OCI-LY3 (cell line): ENCODE data around the gene FTO.

Experiments used
- EZH2phosphoT487 ChIP-seq: fragments of 200-600 bp; shearing (Covaris generic); IDR thresholded peaks from 2 replicates; pipeline ENCODE4 v1.6.1; 2018; ENCODE audit warnings: antibody characterized with exemption, mixed run types, low read depth
- TF ChIP-seq, protein P1 (sequence below): fragments of 200-600, 300-600 bp; sonication (generic); IDR thresholded peaks from 2 replicates; pipeline ENCODE4 v1.5.1; 2014; ENCODE audit warnings: antibody characterized with exemption, low read length, low read depth

DNA sequence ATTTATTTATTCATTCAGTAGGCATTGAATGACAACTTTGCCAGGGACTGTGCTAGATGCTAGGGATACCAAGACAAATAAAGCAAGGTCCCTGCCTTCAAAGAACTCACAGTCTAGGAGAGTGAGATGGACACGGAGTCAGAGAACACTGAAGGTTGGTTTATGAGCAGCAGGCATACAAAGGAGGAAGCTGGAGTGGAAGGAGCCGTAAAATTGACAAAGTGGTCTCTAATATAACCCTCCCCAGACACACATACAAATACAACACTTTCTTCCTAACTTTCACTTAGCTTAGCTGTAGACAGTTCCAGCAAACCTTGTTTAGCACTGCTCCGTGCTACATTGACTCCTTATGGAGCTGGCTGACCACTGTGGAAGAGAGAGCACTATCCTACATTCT lies 353.0 kb downstream of the FTO start:
- TF ChIP-seq, protein P1, sequence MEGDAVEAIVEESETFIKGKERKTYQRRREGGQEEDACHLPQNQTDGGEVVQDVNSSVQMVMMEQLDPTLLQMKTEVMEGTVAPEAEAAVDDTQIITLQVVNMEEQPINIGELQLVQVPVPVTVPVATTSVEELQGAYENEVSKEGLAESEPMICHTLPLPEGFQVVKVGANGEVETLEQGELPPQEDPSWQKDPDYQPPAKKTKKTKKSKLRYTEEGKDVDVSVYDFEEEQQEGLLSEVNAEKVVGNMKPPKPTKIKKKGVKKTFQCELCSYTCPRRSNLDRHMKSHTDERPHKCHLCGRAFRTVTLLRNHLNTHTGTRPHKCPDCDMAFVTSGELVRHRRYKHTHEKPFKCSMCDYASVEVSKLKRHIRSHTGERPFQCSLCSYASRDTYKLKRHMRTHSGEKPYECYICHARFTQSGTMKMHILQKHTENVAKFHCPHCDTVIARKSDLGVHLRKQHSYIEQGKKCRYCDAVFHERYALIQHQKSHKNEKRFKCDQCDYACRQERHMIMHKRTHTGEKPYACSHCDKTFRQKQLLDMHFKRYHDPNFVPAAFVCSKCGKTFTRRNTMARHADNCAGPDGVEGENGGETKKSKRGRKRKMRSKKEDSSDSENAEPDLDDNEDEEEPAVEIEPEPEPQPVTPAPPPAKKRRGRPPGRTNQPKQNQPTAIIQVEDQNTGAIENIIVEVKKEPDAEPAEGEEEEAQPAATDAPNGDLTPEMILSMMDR: no peak
- no peak for TF ChIP-seq EZH2phosphoT487
